NAMALWA (cell line): Measurements from ENCODE around the gene TP53I13.
A peak's percentile ranks its signal among the peaks of the same experiment; 100 is the strongest.
"Not testable (repeated sequence)": the region's sequence is repeated elsewhere in the genome, so short reads cannot be mapped to it uniquely, and the experiment has no call there.

Experiments used
- DNase-seq: peaks from one replicate; pipeline ENCODE4 v3.0.0-alpha.2; 2015; ENCODE audit warnings: low spot score

The TP53I13 gene, protein sequence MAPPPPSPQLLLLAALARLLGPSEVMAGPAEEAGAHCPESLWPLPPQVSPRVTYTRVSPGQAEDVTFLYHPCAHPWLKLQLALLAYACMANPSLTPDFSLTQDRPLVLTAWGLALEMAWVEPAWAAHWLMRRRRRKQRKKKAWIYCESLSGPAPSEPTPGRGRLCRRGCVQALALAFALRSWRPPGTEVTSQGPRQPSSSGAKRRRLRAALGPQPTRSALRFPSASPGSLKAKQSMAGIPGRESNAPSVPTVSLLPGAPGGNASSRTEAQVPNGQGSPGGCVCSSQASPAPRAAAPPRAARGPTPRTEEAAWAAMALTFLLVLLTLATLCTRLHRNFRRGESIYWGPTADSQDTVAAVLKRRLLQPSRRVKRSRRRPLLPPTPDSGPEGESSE

GRCh38 chr17:29568331-29569244 lies at the start of gene TP53I13:
TP53I13 (plus strand) TSS chr17:29568701; CDS start chr17:29568759, 58 bp downstream.
- DNase-seq = peak; percentile 88

- no peak for DNase-seq
Measured at GRCh38 chr17:29524692-29525091, 43.8 kb upstream of the TP53I13 start.

- DNase-seq = no peak
Measured at GRCh38 chr17:29526322-29526721, 42.2 kb upstream of the TP53I13 start.

- DNase-seq = no peak
Measured at GRCh38 chr17:29533976-29534375, 34.5 kb upstream of the TP53I13 start.

- no peak for DNase-seq
Measured at GRCh38 chr17:29544066-29544465, 24.4 kb upstream of the TP53I13 start.

- DNase-seq = no peak
Measured at GRCh38 chr17:29546085-29546484, 22.4 kb upstream of the TP53I13 start.

DNA sequence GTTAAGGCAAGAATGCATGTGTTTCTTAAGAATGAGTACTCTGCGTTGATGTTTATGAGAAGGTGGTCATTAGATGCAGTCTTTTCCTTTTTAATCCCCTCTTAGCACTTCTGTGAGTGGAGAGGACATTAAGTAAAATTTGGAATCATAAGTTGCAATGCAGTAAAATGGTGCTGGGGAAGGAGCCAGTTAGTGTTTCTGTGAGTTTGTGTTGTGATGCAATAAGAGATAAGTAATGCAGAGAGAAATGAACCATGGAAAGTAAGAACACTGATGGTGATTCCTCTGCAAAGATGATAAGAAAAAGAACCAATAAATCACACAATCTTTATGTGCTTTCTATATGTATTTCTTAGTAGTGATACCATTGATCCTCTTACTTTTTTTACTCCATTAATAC lies 21.7 kb upstream of the TP53I13 start:
- no peak for DNase-seq

GRCh38 chr17:29549177-29549923 lies 19.2 kb upstream of the TP53I13 start:
- DNase-seq = no peak

- no peak for DNase-seq
Measured at GRCh38 chr17:29555840-29556239, 12.7 kb upstream of the TP53I13 start.

GRCh38 chr17:29557085-29557738 lies 11.3 kb upstream of the TP53I13 start:
- DNase-seq = no peak

DNA sequence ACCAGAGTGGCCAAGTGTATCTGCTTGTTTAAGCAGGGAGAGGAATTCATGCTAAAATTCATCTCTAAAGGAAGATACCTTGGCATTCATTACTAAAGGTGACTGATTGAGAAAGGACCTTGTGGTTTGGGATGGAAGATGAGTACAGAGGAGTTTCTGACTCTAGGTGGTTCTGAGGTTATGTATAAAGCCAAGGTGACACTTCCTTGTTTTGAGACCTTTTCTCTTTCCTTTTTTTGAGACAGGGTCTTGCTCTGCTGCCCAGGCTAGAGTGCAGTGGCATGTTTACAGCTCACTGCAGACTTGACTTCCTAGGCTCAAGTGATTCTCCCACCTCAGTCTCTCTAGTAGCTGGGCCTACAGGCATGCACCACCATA lies 10.8 kb upstream of the TP53I13 start:
- DNase-seq = no peak

GRCh38 chr17:29558139-29558538 lies 10.4 kb upstream of the TP53I13 start:
- DNase-seq = not testable (repeated sequence)

- DNase-seq = no peak
Measured at GRCh38 chr17:29559640-29560039, 8.9 kb upstream of the TP53I13 start.

DNA sequence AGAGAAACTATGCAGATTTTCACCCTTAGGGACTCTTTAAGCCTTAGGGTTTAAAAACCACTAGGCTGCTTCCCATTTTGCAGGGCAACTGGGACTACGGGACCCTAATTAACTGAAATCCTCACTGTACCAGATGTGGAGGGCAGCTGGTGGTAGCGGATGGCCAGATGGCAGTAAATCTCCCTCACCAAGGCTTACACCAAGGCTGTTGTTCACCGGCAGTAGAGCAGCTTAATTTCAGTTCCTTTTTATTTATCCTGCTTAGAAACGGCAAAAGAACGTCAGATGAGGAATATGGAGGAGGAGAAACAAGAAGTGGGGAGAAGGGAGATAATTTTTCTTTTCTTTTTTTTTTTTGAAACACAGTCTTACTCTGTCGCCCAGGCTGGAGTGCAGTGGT lies 8.2 kb upstream of the TP53I13 start:
- peak; percentile 83 for DNase-seq

DNA sequence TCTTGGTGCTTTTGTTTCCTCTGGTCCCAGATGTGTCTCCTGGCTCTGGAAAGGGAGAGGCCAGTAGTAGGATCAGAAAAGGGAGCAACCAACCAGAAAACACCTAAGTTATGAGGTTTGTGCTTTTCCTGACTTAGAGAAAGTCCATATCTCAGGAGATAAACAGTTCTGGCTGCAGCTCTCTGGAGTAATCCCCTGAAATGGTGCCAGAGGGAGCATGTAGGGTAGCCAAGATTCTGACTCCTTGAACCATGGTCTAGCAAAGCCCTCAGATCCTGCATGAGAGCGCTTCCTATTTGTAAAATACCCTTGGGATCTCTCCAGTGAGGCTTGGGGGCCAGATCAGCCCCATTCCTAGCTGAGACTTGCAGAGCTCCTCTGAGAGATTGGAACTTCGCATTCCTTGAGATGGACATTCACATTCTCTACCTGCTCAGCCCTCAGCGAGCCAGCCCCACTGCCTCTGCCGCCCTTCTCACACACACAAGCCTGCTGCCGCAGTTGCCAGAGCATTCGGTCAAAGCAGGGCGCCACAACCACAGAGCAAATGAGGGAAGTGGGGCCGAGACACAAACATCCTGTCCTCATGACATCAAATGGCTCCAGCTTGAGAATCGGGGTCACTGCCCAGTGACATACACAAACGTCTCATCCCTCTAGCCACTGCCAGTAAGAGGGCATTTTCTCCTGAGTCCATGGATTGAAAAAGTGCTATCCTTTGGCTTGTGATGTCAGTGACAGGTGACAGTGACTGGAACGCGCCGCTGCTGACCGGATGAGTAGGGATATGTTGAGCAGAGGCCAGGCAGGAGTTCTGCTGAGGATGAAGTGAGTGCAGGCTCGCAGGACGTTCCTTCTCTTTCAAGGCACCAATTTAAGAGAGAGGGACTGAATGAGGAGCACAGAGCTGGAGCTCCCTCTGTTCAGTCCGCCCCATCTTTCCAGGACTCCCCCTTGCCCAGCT lies 6.7 kb upstream of the TP53I13 start:
- DNase-seq = peak; percentile 70

- DNase-seq = no peak
Measured at GRCh38 chr17:29562615-29563014, 5.9 kb upstream of the TP53I13 start.

DNA sequence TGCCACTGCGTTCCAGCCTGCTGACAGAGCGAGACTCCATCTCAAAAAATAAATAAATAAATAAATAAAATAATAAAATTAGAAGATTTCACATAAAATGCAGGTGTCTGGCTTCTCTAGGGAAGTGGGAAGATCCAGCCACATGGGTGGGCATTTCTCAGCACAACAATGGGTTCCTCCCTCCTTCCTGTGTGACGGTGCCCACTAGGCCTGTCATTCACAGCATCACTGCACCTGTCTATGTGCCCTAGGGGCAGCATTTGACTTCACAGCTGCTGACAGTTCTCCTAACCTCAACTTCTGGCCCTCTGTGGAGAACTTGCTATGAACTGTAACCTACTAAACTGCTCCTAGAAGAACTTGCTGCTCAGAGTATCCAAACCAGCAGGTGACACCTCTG lies 4.7 kb upstream of the TP53I13 start:
- DNase-seq = peak; percentile 81

DNA sequence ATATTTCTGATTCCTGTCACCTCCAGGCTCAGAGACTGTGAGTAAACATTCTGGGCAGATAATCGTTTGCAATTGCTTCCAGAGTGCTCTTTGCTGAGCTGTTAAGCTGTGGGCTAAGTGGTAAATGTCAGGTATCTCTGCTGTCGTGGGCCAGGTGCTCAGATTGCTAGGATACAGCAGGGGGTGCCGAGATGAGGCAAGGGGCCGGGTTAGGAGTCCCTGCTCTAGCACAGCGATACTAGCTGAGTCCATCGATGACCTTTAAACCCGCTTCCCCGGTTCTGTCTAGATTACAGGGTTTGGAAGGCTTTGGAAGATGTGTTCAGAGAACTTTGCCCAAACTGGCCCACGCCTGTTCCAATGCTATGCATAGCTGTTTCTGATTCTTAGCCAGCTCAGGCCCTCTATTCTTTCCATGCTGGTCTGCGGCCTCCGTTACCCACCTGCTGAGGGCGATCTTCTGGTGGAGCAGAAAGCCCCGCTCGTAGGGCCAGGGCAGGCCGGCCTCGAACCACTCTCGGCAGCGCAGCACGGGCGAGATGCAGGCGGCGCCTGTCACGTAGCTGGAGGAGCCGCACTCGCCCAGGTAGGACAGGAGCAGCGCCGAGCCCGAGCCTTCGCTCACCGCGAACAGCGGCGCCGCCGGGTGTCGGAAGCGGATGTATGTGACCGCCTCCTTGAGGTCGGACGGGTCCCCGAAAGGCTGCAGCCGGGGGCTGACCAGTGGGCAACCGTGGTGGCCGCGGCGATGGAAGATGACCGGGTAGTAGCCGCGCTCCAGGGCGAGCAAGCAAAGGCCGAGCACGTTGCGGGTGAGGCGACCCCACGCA lies 2.6 kb upstream of the TP53I13 start:
- DNase-seq = peak; percentile 60

DNA sequence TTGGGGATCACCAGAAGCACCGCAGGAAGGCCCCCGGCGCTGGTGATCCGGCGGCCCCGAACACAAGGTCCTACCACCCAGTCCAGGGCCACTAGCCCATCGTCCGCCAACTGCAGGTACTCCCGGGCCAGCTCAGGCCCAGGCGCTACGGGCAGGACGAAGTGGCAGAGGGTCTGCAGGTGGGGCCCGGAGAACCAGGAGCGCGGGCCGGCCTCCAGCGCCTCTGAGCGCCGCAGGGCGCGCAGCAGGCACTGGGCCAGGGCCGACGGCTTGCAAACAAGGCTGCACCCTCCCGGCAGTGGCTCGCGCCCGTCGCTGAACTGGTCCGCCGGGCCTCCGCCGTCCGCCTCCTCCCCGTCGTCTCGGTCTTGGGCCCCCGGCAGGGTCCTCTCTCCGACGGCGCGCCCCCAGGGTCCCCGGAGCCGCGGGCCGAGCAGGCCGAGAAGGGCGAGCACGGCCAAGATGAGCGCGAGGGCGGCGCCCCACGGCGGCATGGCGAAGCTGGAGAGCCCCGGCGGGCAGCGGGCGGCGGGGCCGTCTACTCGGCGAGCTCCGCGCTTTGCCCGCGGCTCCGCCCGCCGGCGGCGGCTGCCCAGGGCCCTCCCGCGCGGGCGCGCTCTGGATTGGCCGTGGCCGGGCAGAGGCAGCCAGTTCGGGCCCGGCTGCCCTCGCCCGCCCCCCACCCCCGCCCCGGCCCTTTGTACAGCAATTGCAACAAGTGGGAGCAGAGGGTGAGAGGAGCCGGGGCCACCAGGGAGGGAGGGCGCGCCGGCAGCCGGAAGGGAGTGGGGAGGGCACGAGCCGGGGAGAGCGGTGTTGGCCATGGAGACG lies 1.8 kb upstream of the TP53I13 start, which contains the start of gene ABHD15:
Gene ABHD15 (minus strand): TSS at position 565 of the 831 bp plus-strand sequence. CDS start 71 bp downstream, at position 494.
- peak; percentile 64 for DNase-seq
